ENCODE results near the gene ANKRD39.

Gene ANKRD39

GRCh38 chr2:96863575-96864342, 5.9 kb upstream of the ANKRD39 start:
- no peak for TF ChIP-seq TAF1 (IDR thresholded peaks at IDR 0.05; ENCODE audit: low read depth)
- no peak for TF ChIP-seq ZBTB7A (IDR thresholded peaks at IDR 0.05; ENCODE audit: low read depth)
- TF ChIP-seq REST (IDR thresholded peaks at IDR 0.05; ENCODE audit: low read depth), result no peak
- no peak for TF ChIP-seq CREB1 (IDR thresholded peaks at IDR 0.05; ENCODE audit: low read depth)
- TF ChIP-seq CEBPB (IDR thresholded peaks at IDR 0.05), result no peak
- no peak for TF ChIP-seq RAD21 (IDR thresholded peaks at IDR 0.05; ENCODE audit: low read depth)
- TF ChIP-seq MAX (IDR thresholded peaks at IDR 0.05), result no peak
- no peak for TF ChIP-seq USF1 (IDR thresholded peaks at IDR 0.05)
- no peak for TF ChIP-seq YY1 (IDR thresholded peaks at IDR 0.05; ENCODE audit: low read depth)
- no peak for TF ChIP-seq EGR1 (IDR thresholded peaks at IDR 0.05)

GRCh38 chr2:96861074-96861473, 3.3 kb upstream of the ANKRD39 start:
- TF ChIP-seq USF1 (IDR thresholded peaks at IDR 0.05) (no peak), TCF12 (IDR thresholded peaks at IDR 0.05; ENCODE audit: low read depth) (no peak), TAF1 (IDR thresholded peaks at IDR 0.05; ENCODE audit: low read depth) (no peak), FOXM1 (IDR thresholded peaks at IDR 0.05; ENCODE audit: borderline replicate concordance, low read depth) (no peak), REST (IDR thresholded peaks at IDR 0.05; ENCODE audit: low read depth) (no peak), NFIC (IDR thresholded peaks at IDR 0.05) (no peak), EP300 (IDR thresholded peaks at IDR 0.05; ENCODE audit: borderline replicate concordance) (no peak), YY1 (IDR thresholded peaks at IDR 0.05; ENCODE audit: low read depth) (no peak), CREB1 (IDR thresholded peaks at IDR 0.05; ENCODE audit: low read depth) (no peak), TEAD4 (IDR thresholded peaks at IDR 0.05) (no peak), CEBPB (IDR thresholded peaks at IDR 0.05) (no peak), ZBTB7A (IDR thresholded peaks at IDR 0.05; ENCODE audit: low read depth) (no peak), RAD21 (IDR thresholded peaks at IDR 0.05; ENCODE audit: low read depth) (no peak), MAX (IDR thresholded peaks at IDR 0.05) (no peak), EGR1 (IDR thresholded peaks at IDR 0.05) (no peak)

GRCh38 chr2:96860065-96861029, 2.5 kb upstream of the ANKRD39 start:
- TF ChIP-seq CEBPB (IDR thresholded peaks at IDR 0.05) (no peak), EGR1 (IDR thresholded peaks at IDR 0.05) (no peak), YY1 (IDR thresholded peaks at IDR 0.05; ENCODE audit: low read depth) (no peak), ZBTB7A (IDR thresholded peaks at IDR 0.05; ENCODE audit: low read depth) (no peak), FOXM1 (IDR thresholded peaks at IDR 0.05; ENCODE audit: borderline replicate concordance, low read depth) (no peak), TEAD4 (IDR thresholded peaks at IDR 0.05) (no peak), EP300 (IDR thresholded peaks at IDR 0.05; ENCODE audit: borderline replicate concordance) (no peak), NFIC (IDR thresholded peaks at IDR 0.05) (no peak), TAF1 (IDR thresholded peaks at IDR 0.05; ENCODE audit: low read depth) (no peak), RAD21 (IDR thresholded peaks at IDR 0.05; ENCODE audit: low read depth) (no peak), MAX (IDR thresholded peaks at IDR 0.05) (no peak), REST (IDR thresholded peaks at IDR 0.05; ENCODE audit: low read depth) (no peak), TCF12 (IDR thresholded peaks at IDR 0.05; ENCODE audit: low read depth) (no peak), CREB1 (IDR thresholded peaks at IDR 0.05; ENCODE audit: low read depth) (no peak), USF1 (IDR thresholded peaks at IDR 0.05) (no peak)
